Hepatocyte (in vitro differentiated cells): ENCODE data around the gene FYN. TPM values are rescaled to one million over a fixed set of nuclear protein-coding genes. Genes with fewer than 3 reads are reported as not detected.
A peak's percentile ranks its signal among the peaks of the same experiment; 100 is the strongest.

Source experiments
- DNase-seq: peaks from one replicate; pipeline ENCODE4 v3.0.0-alpha.2; 2016; ENCODE audit warnings: low spot score
- H2AFZ ChIP-seq: fragments of 200-600 bp; sonication (generic); 2 replicates; pipeline ENCODE4 v1.6.0; 2016; ENCODE audit warnings: antibody characterized with exemption, mild to moderate bottlenecking
- H3K27ac ChIP-seq: fragments of 200-600 bp; sonication (generic); 2 replicates; pipeline ENCODE4 v1.5.1; 2016; ENCODE audit warnings: mild to moderate bottlenecking
- H3K27me3 ChIP-seq: fragments of 200-600 bp; sonication (generic); 2 replicates; pipeline ENCODE4 v1.6.1; 2016
- H3K36me3 ChIP-seq: fragments of 200-600 bp; sonication (generic); replicated peaks from 2 replicates; pipeline ENCODE4 v1.5.1; 2016; ENCODE audit warnings: low read depth; ENCODE audit not compliant: insufficient read depth
- H3K4me1 ChIP-seq: fragments of 200-600 bp; sonication (generic); 2 replicates; pipeline ENCODE4 v1.5.1; 2016; ENCODE audit warnings: mild to moderate bottlenecking, moderate library complexity; ENCODE audit not compliant: insufficient read depth
- H3K4me2 ChIP-seq: fragments of 200-600 bp; sonication (generic); 2 replicates; pipeline ENCODE4 v1.6.0; 2016
- H3K4me3 ChIP-seq: fragments of 200-600 bp; sonication (generic); 2 replicates; pipeline ENCODE4 v1.5.1; 2016; ENCODE audit warnings: mild to moderate bottlenecking
- H3K79me2 ChIP-seq: fragments of 200-600 bp; sonication (generic); 2 replicates; pipeline ENCODE4 v1.6.0; 2017; ENCODE audit warnings: mild to moderate bottlenecking
- H3K9me2 ChIP-seq: fragments of 200-600 bp; sonication (generic); replicated peaks from 2 replicates; pipeline ENCODE4 v1.6.0; 2017; ENCODE audit warnings: mild to moderate bottlenecking; ENCODE audit not compliant: insufficient read depth
- H3K9me3 ChIP-seq: fragments of 200-600 bp; sonication (generic); 2 replicates; pipeline ENCODE4 v1.5.1; 2016; ENCODE audit warnings: low read depth, mild to moderate bottlenecking
- H4K20me1 ChIP-seq: fragments of 200-600 bp; sonication (generic); 2 replicates; pipeline ENCODE4 v1.6.0; 2016; ENCODE audit warnings: mild to moderate bottlenecking; ENCODE audit not compliant: insufficient read depth, poor library complexity, severe bottlenecking
- CTCF ChIP-seq: fragments of 200-600 bp; sonication (generic); IDR thresholded peaks from 2 replicates; pipeline ENCODE4 v1.5.1; 2016; ENCODE audit warnings: antibody characterized with exemption, mild to moderate bottlenecking; ENCODE audit not compliant: poor library complexity
- EZH2 ChIP-seq: fragments of 200-600 bp; sonication (generic); IDR thresholded peaks from 2 replicates; pipeline ENCODE4 v1.6.1; 2016; ENCODE audit warnings: antibody characterized with exemption, mild to moderate bottlenecking, borderline replicate concordance
- EZH2phosphoT487 ChIP-seq: fragments of 200-600 bp; sonication (generic); IDR thresholded peaks from one replicate; pipeline ENCODE4 v1.6.1; 2018; ENCODE audit warnings: antibody characterized with exemption, mild to moderate bottlenecking, low read depth, moderate library complexity; ENCODE audit not compliant: unreplicated experiment, severe bottlenecking
- WGBS: methylation state at CpG from one replicate; pipeline ENCODE4 v1.1.6; 2016; ENCODE audit warnings: low lambda C conversion rate; ENCODE audit errors: missing lambda C conversion rate; 5-methylcytosine and 5-hydroxymethylcytosine counted together
- polyA plus RNA-seq: library from polyadenylated mRNA; unstranded; fragments of >200 nt; fragmentation: Nextera tagmentation; extraction: Ambion mirVana; gene quantifications from 2 replicates; pipeline ENCODE4 v1.2.1, GENCODE V29; 2016
- total RNA-seq: library from RNA; depleted of rRNA; stranded (reverse); fragments of >200 nt; gene quantifications from 2 replicates; pipeline ENCODE4 v1.2.3, GENCODE V29; 2014

The FYN gene
- total and polyA plus RNA-seq, 2 experiments from 2014 or later, result 40.0 to 70.1 TPM

- Histone ChIP-seq H3K4me2 (peak overlapping the region; percentile 89), H3K9me3 (no peaks in the 10 kb centered on the region), H3K4me1 (peaks cover 5% of the 10 kb centered on the region), H3K36me3 (no peaks in the 10 kb centered on the region), H3K79me2 (peaks cover 47% of the 10 kb centered on the region), H2AFZ (no peak overlapping the region), H4K20me1 (no peaks in the 10 kb centered on the region), H3K27ac (peak overlapping the region; percentile 75), H3K27me3 (peaks cover 16% of the 10 kb centered on the region), H3K9me2 (no peaks in the 10 kb centered on the region), H3K4me3 (peak overlapping the region; percentile 72)
- TF ChIP-seq EZH2phosphoT487, result no peak
- TF ChIP-seq EZH2, result no peak
- TF ChIP-seq CTCF, result no peak
- WGBS, result 47% methylated on average over 3 of the region's 3 CpGs
- DNase-seq, result no peak
These were observed 2.0 kb downstream of the FYN start for GRCh38 chr6:111871207-111871606.

- no peak for DNase-seq
- no peaks in the 10 kb centered on the region for H4K20me1 ChIP-seq
- no peak overlapping the region for H3K4me3 ChIP-seq
- peak overlapping the region; percentile 75 for H3K27ac ChIP-seq
- 19% methylated on average over 4 of the region's 4 CpGs for WGBS
- peak overlapping the region; percentile 89 for H3K4me2 ChIP-seq
- TF ChIP-seq EZH2phosphoT487 (no peak), CTCF (no peak), EZH2 (no peak)
- H2AFZ ChIP-seq, result no peak overlapping the region
- peaks cover 52% of the 10 kb centered on the region for H3K79me2 ChIP-seq
- H3K9me2 ChIP-seq, result no peaks in the 10 kb centered on the region
- H3K9me3 ChIP-seq, result no peaks in the 10 kb centered on the region
- H3K4me1 ChIP-seq, result peaks cover 5% of the 10 kb centered on the region
- H3K27me3 ChIP-seq, result peaks cover 12% of the 10 kb centered on the region
- H3K36me3 ChIP-seq, result no peaks in the 10 kb centered on the region
These were observed 2.5 kb downstream of the FYN start for GRCh38 chr6:111870742-111871064.

GRCh38 chr6:111870051-111870741, 3.1 kb downstream of the FYN start:
- H3K27ac ChIP-seq, result peak overlapping the region; percentile 75
- peaks cover 5% of the 10 kb centered on the region for H3K4me1 ChIP-seq
- H3K4me2 ChIP-seq, result peak overlapping the region; percentile 89
- no peaks in the 10 kb centered on the region for H3K9me3 ChIP-seq
- no peak overlapping the region for H2AFZ ChIP-seq
- 52% methylated on average over 7 of the region's 7 CpGs for WGBS
- H3K36me3 ChIP-seq, result no peaks in the 10 kb centered on the region
- no peak overlapping the region for H3K4me3 ChIP-seq
- TF ChIP-seq CTCF (no peak), EZH2 (no peak), EZH2phosphoT487 (no peak)
- peaks cover 55% of the 10 kb centered on the region for H3K79me2 ChIP-seq
- peaks cover 8% of the 10 kb centered on the region for H3K27me3 ChIP-seq
- no peak for DNase-seq
- H4K20me1 ChIP-seq, result no peaks in the 10 kb centered on the region
- no peaks in the 10 kb centered on the region for H3K9me2 ChIP-seq

- 86% methylated on average over 2 of the region's 2 CpGs for WGBS
- no peak overlapping the region for H3K4me2 ChIP-seq
These were observed 6.4 kb downstream of the FYN start for GRCh38 chr6:111866857-111867256.

More at GRCh38 chr6:111866857-111867256, 6.4 kb downstream of the FYN start:
- H3K4me3 ChIP-seq, result no peak overlapping the region
- TF ChIP-seq EZH2phosphoT487 (no peak), CTCF (no peak), EZH2 (no peak)
- H3K4me1 ChIP-seq, result peaks cover 9% of the 10 kb centered on the region
- H3K9me2 ChIP-seq, result no peaks in the 10 kb centered on the region
- H3K79me2 ChIP-seq, result peaks cover 88% of the 10 kb centered on the region
- no peaks in the 10 kb centered on the region for H3K36me3 ChIP-seq
- no peak for DNase-seq
- no peaks in the 10 kb centered on the region for H3K9me3 ChIP-seq
- peaks cover 7% of the 10 kb centered on the region for H4K20me1 ChIP-seq
- H3K27ac ChIP-seq, result no peak overlapping the region
- H3K27me3 ChIP-seq, result no peaks in the 10 kb centered on the region
- H2AFZ ChIP-seq, result no peak overlapping the region
